Cerebellar cortex (tissue), 1 donor: ENCODE data around the gene LARP7.
"Not testable (repeated sequence)": the region's sequence is repeated elsewhere in the genome, so short reads cannot be mapped to it uniquely, and the experiment has no call there.

ENCODE experiments used
- DNase-seq: peaks from one replicate; pipeline ENCODE4 v3.0.0-alpha.2; 2015; ENCODE audit warnings: low spot score

Gene LARP7

GRCh38 chr4:112636688-112637551 lies at the start of gene LARP7, which contains the start of gene ZGRF1:
TSS of gene LARP7 (plus strand) at chr4:112637143. CDS start at chr4:112644670, 7,527 bp downstream.
TSS of gene ZGRF1 (minus strand) at chr4:112636909. CDS start at chr4:112633176, 3,733 bp downstream.
- DNase-seq: peak; percentile 99

DNA sequence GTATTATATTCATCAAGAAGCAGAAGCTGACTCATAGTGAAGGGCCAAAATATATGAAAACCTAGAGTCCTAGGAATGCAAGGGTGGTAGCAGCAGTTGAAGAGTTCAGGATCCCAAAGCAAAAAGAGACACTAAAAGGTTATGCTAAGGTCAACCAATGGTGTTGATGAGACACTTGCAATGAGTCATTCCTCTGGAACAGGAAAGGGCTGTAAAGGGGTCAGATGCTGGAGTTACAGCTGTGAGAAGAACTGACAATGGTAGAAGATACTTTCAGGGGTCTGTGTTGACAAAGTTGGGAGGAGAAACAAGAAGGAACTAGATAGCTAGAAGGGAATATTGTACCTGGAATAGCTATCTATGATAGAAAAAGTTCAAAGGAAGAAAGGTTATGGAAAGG lies 47.7 kb upstream of the LARP7 start:
- DNase-seq: no peak

DNA sequence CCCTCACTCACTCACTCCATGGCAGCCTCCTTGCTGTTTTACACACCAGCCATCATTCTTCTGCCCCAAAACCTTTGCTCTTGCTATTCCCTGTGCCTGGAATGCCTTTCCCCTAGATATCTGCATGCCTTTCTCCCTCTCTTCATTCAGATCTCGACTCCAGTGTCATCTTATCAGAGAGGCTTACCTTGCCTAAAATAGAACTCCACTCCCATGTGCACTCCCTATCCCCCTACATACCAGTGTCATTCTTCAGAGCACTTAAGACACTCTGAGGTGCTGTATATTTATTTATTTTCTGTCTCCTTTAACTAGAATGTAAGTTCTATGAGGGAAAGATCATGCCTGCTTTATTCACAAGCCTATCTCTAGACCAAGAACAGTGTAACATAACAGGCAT lies 45.4 kb upstream of the LARP7 start:
- no peak for DNase-seq

DNA sequence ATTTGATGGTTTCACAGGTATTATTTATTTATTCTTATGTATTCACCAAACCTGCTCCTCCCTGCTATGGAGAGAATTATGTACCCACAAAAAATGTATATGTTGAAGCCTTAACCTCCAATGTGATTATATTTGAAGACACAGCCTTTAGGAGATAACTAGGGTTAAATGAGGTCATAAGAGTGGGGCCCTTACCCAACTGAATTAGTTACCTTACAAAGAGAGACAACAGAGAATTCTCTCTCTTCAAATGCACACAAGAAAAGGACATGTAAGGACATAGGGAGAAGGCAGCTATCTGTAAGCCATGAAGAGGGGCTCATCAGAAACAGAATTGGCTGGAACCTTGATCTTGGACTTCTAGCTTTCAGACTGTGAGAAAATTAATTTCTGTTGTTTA lies 44.2 kb upstream of the LARP7 start:
- DNase-seq: no peak

- DNase-seq: no peak
These were observed 43.4 kb upstream of the LARP7 start for GRCh38 chr4:112593438-112594133.

- no peak for DNase-seq
These were observed 42.0 kb upstream of the LARP7 start for GRCh38 chr4:112594993-112595392.

DNA sequence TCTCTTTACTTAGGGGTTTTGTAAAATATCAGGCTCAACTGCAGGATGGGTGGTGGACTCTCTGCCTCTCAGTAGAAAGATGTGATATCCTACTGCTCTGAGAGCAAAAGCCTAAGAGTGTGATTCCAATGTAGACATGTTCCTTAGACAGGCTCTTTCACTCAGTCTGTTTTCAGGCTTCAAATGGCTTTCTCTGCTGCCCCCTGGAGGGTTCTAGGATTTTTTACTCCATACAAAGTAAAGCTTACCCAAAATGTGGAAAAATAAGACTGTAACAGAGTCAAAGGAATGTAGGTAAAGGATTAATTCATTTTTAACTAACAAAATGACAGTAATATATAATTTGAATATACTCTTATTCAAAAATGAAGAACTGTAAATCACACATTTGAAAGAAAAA lies 32.4 kb upstream of the LARP7 start:
- DNase-seq: peak; percentile 73

GRCh38 chr4:112612814-112613213 lies 24.1 kb upstream of the LARP7 start:
- DNase-seq: not testable (repeated sequence)

DNA sequence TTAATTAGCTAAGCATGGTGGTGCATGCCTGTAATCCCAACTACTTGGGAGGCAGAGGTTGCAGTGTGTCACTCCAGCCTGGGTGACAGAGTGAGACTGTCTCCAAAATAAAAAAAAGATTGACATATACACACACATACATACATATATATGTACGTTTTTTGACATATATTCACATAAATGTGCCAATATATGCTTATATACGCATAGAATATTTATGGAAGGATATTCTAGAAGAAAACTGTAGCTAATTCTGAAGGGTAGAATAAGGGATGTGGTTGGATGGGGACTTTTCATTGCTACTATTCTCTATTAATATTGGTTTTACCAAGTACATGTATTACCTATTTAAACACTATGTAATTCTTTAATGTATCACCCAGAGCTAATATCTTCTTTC lies 20.0 kb upstream of the LARP7 start:
- DNase-seq: no peak

DNA sequence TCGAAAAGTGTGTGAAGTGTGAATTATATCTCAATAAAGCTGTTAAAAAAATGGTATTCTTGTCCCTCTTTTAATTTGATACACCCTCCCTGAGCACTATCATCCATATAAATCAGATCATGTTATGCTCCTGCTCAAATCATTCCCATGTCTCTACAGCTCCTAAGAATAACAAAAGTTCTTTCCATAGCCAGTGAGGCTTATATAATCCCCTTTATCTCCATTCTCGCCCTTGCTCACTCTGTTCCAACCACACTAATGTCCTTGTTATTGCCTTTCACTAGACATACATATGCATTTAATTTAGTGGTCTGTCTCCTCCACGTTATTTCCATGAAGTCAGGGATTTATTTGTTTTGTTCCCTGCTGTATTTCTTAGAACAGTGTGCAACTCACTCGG lies 10.7 kb upstream of the LARP7 start:
- DNase-seq: no peak

- peak; percentile 55 for DNase-seq
These were observed 3.3 kb upstream of the LARP7 start for GRCh38 chr4:112633477-112634235.

DNA sequence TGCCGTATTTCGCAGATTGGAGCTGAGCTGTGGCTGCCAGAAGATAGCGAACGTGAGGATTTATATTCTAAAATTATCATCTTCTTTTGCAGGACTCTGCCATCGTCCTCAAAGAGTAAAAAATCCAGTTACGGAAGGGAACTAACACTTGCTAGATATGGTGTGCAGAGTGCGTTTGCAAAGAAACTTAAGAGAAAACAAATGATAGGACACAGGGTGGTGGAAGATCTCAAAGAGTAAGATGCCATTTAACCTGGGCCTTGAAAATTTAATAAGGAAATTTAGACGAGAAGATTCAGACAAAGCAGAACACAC lies 566 bp downstream of the LARP7 start:
- DNase-seq: no peak

DNA sequence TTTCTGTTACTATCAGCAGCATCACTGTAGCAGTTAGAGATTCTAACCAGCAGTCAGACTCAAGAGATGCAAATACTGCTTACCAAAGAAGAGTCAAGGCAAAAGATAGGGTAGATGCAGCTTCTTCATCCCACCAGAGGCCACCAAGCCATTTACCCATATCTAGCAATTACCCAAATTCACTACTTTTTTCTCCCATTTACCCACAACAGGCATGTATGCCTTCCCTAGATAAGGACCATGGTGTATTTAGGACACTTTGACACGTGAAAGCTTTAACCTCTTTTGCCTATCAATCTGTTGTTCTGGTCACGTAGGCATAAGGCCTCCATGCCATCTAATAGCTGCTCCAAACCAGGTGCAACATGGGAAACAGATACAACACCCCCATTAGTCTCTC lies 5.6 kb downstream of the LARP7 start:
- DNase-seq: no peak

DNA sequence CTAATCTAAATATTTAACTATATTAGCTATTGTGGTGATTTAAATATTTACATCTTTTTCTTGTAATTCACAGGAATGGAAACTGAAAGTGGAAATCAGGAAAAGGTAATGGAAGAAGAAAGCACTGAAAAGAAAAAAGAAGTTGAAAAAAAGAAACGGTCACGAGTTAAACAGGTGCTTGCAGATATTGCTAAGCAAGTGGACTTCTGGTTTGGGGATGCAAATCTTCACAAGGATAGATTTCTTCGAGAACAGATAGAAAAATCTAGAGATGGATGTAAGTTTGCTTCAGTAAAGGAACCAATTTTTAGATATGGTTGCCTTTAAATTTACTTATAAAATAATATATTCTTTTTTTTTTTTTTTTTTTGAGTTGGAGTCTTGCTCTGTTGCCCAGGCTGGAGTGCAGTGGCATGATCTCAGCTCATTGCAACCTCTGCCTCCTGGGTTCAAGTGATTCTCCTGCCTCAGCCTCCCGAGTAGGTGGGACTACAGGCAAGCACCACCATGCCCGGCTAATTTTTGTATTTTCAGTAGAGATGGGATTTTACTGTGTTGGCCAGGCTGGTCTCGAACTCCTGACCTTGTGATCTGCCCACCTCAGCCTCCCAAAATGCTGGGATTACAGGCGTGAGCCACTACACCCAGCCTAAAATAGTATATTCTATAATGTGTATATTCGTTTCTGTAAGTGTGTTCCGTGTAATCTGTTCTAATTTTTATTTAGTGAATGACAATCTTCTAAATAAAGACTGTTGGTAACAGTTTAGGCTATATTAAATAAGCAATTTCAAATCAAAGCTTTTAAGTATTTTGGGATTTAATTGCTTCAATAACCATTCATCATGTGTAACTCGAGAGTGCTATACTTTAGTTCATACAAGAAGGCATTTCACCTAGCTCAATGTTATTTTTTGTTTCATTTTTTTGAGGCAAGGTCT lies 7.9 kb downstream of the LARP7 start:
- DNase-seq: not testable (repeated sequence)

GRCh38 chr4:112645541-112646329 lies 8.8 kb downstream of the LARP7 start:
- no peak for DNase-seq

GRCh38 chr4:112646632-112647537 lies 9.9 kb downstream of the LARP7 start:
- DNase-seq: no peak

DNA sequence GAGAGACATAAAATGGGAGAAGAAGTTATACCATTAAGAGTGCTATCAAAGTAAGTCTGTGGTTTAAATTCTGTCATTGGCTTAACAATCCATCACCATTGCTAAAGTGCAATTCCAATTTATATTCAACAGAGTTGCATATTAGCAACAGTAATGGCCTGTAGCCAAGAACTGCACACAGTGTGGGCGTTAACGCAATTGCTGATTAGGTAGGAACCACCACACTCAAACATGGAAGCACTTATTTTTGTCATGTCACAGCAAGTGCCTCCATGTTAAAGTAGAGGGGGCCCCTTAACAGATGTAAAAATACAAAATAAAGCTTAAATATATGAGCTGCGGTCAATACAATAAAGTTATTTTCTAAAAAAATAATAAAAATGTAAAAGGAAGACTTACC lies 10.8 kb downstream of the LARP7 start:
- DNase-seq: no peak

DNA sequence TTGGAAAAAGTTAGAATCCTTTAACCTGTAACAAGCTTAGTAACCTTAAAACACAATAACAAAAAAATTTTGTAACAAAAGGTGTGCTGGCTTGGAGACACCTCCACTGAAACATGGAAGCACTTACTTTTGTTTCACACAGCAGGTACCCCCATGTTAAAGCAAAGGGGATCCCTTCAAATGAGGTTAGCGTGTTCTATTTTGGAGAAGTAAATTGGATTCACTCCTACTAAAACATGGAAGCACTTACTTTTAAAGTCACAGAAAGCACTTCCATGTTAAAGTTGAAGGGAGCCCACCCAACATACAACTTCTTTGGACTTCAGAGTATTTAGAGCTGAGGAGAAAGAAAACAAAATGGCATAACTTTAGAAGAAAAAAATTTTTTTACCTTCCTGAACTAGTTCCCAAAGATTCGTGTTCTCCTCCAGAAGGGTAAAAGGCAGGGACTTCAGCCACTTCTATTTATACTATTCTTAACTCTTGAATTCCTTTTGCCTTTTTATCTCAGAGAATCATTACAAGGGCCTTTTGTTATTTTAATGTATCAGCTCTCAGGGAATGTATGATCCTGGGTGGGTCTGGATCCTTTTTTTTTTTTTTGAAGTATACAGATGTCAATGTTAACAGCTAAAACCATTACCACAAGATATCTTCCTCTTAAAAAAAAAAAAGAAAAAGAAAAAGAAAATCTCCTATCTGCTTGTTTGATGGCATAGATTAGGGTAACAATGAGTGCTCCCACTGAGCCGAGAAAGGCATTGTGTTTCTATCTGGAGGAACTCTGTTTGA lies 11.5 kb downstream of the LARP7 start:
- no peak for DNase-seq

- DNase-seq: no peak
These were observed 12.1 kb downstream of the LARP7 start for GRCh38 chr4:112649055-112649408.
